ENCODE data around the gene PIGT. TPM values are rescaled to one million over a fixed set of nuclear protein-coding genes. Genes with fewer than 3 reads are reported as not detected.
A peak's percentile ranks its signal among the peaks of the same experiment; 100 is the strongest.

Gene PIGT
- total RNA-seq, 1 donor: 28.1 TPM

- peak; percentile 98 for TF ChIP-seq CTCF (IDR thresholded peaks at IDR 0.05; ENCODE audit: insufficient read depth, low read depth, low read length)
- peak; percentile 91 for DNase-seq (ENCODE audit: low read depth)
Observed at GRCh38 chr20:45436732-45437485, 21.0 kb downstream of the PIGT start.

GRCh38 chr20:45440424-45440823 is 24.5 kb downstream of the PIGT start:
- TF ChIP-seq CTCF (IDR thresholded peaks at IDR 0.05; ENCODE audit: insufficient read depth, low read depth, low read length): no peak
- DNase-seq (ENCODE audit: low read depth): no peak
- H3K4me3 ChIP-seq (ENCODE audit: low read depth, low read length): no peak overlapping the region

More at GRCh38 chr20:45436732-45437485, 21.0 kb downstream of the PIGT start:
- peak overlapping the region; percentile 61 for H3K4me3 ChIP-seq (ENCODE audit: low read depth, low read length)

GRCh38 chr20:45440891-45441685 is 25.1 kb downstream of the PIGT start:
- no peak for TF ChIP-seq CTCF (IDR thresholded peaks at IDR 0.05; ENCODE audit: insufficient read depth, low read depth, low read length)
- no peak for DNase-seq (ENCODE audit: low read depth)
- no peak overlapping the region for H3K4me3 ChIP-seq (ENCODE audit: low read depth, low read length)

- DNase-seq (ENCODE audit: low read depth): no peak
- H3K4me3 ChIP-seq (ENCODE audit: low read depth, low read length): no peak overlapping the region
- TF ChIP-seq CTCF (IDR thresholded peaks at IDR 0.05; ENCODE audit: insufficient read depth, low read depth, low read length): no peak
Observed at GRCh38 chr20:45441746-45442145, 25.8 kb downstream of the PIGT start.

GRCh38 chr20:45444050-45444449 is 28.1 kb downstream of the PIGT start:
- no peak for DNase-seq (ENCODE audit: low read depth)
- TF ChIP-seq CTCF (IDR thresholded peaks at IDR 0.05; ENCODE audit: insufficient read depth, low read depth, low read length): no peak
- H3K4me3 ChIP-seq (ENCODE audit: low read depth, low read length): no peak overlapping the region

- DNase-seq (ENCODE audit: low read depth): no peak
- no peak overlapping the region for H3K4me3 ChIP-seq (ENCODE audit: low read depth, low read length)
- peak; percentile 61 for TF ChIP-seq CTCF (IDR thresholded peaks at IDR 0.05; ENCODE audit: insufficient read depth, low read depth, low read length)
Observed at GRCh38 chr20:45445805-45446562, 30.0 kb downstream of the PIGT start.
